Upper lobe of left lung (tissue), 4 donors: ENCODE measurements around the gene CRYBA2.

Source experiments
- CTCF ChIP-seq, 6 experiments: fragments of 450-650 bp in 4 of 6; fragments of 200-600 bp in 2 of 6; sonication (generic) in 2 of 6; IDR thresholded peaks; one replicate each; pipeline ENCODE4 v1.5.1; 2016 to 2019; ENCODE audit warnings: antibody characterized with exemption in 6 of 6
- EP300 ChIP-seq, 4 donors: sonication (generic); formaldehyde crosslinking; IDR thresholded peaks; one replicate each; pipeline ENCODE4 v1.5.1; 2017; ENCODE audit warnings: antibody characterized with exemption in 4 of 4, control low read depth in 2 of 4
- POLR2A ChIP-seq, 4 donors: fragments of 450-650 bp; IDR thresholded peaks; one replicate each; pipeline ENCODE4 v1.5.1; 2016 to 2017; ENCODE audit warnings: antibody characterized with exemption in 4 of 4, mild to moderate bottlenecking in 2 of 4
- POLR2AphosphoS5 ChIP-seq, 2 donors: sonication (generic); formaldehyde crosslinking; IDR thresholded peaks; one replicate each; pipeline ENCODE4 v1.5.1; 2017; ENCODE audit warnings: antibody characterized with exemption in 2 of 2

- TF ChIP-seq CTCF (IDR thresholded peaks at IDR 0.05), result no peak
- TF ChIP-seq POLR2A (IDR thresholded peaks at IDR 0.05), result no peak
- TF ChIP-seq EP300 (IDR thresholded peaks at IDR 0.05), result no peak
- TF ChIP-seq POLR2AphosphoS5 (IDR thresholded peaks at IDR 0.05), result no peak
Measured at GRCh38 chr2:219019436-219019835, 26.2 kb upstream of the CRYBA2 start.
